HG02981 (cell line): ENCODE data around the gene PLIN4.
"Not testable (repeated sequence)": the region's sequence is repeated elsewhere in the genome, so short reads cannot be mapped to it uniquely, and the experiment has no call there.

Source experiments
- ATAC-seq: cut with Tn5 transposase; IDR thresholded peaks from one replicate; pipeline ENCODE4 v1.9.1; 2021; ENCODE audit warnings: mild to moderate bottlenecking, moderate library complexity; ENCODE audit not compliant: unreplicated experiment

The PLIN4 gene

DNA sequence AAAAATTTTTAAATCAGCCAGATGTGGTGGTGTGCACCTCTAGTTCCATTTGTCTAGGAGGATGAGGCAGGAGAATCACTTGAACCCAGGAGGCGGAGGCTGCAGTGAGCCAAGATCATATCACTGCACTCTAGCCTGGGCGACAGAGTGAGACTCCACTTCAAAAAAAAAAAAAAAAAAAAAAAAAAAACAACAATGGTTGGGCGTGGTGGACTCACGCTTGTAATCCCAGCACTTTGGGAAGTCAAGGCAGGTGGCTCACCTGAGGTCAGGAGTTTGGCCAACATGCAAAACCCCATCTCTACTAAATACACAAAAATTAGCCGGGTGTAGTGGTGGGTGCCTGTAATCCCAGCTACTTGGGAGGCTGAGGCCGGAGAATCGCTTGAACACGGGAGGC is 9.1 kb upstream of the PLIN4 start:
- not testable (repeated sequence) for ATAC-seq

- no peak for ATAC-seq
These were observed 7.3 kb upstream of the PLIN4 start for GRCh38 chr19:4525563-4526002.

GRCh38 chr19:4524808-4525562 is 6.7 kb upstream of the PLIN4 start:
- ATAC-seq = no peak

GRCh38 chr19:4523306-4524110 is 5.2 kb upstream of the PLIN4 start:
- no peak for ATAC-seq

GRCh38 chr19:4522291-4523002 is 4.2 kb upstream of the PLIN4 start:
- ATAC-seq = no peak

DNA sequence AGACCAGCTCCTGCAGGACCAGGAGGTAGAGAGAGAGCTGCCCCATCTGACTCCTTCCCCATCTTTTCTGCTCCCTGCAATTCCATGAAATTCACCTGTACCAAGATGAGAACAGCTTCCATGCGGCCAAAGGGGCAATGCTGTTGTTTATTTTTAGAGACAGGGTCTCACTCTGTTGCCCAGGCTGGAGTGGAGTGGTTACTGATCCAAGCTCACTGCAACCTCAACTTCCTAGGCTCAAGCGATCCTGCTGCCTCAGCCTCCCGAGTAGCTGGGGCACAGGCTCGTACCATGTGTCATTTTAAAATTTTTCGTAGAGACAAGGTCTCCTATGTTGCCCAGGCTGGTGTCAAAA is 3.6 kb upstream of the PLIN4 start:
- no peak for ATAC-seq

- ATAC-seq = no peak
These were observed 3.0 kb upstream of the PLIN4 start for GRCh38 chr19:4521170-4521887.

DNA sequence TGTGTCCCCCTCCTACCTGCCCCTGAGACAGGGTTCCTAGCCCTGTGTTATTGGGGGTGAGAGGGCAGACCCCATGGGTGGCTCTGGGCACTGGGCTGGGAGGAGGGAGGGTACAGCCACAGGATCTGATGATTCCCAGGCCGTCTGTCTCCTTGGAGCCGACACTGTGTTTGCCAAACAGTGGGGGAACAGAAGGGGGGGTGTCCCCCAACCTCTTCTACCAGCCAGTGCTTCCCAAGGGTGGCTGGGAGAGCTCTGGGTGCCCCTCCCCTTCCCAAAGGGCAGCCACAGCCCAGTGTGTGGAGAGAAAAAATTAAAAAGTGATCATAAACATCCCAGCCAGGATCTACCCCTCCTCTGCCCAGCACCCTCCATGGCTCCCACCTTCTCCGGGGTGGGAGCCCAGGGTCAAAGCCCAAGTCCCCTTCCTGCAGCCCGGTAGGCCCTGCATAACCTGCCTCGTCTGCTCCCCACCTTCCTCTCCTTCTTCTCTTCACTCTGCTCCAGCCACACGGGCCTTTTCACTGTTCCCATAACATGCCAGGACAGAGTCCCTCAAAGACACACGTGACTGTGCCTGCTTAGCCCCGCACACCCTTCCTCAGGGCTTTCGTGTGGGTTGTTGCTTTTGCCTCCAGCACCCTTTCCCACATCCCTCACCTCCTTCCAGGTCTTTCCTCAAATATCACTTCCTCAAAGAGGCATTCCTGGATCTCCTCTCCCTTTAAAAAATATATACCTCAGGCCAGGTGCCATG is 1.4 kb upstream of the PLIN4 start:
- ATAC-seq = no peak

DNA sequence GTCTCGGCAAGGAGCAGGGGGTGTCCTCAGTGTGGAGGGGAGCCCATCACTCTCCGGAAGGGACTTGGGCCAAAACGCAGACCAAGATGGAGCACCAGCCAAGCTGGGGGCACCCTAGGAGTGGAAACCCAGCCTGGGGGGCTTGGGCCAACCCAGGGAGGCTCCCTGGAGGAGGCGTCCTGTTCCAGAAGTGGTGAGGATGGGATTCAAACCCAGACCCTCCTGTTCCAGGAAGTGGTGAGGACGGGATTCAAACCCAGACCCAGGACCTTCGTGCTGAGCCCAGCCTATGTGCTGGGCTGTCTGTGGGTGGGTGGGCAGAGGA is 848 bp upstream of the PLIN4 start:
- no peak for ATAC-seq

GRCh38 chr19:4517451-4518057 is 732 bp downstream of the PLIN4 start:
- no peak for ATAC-seq

DNA sequence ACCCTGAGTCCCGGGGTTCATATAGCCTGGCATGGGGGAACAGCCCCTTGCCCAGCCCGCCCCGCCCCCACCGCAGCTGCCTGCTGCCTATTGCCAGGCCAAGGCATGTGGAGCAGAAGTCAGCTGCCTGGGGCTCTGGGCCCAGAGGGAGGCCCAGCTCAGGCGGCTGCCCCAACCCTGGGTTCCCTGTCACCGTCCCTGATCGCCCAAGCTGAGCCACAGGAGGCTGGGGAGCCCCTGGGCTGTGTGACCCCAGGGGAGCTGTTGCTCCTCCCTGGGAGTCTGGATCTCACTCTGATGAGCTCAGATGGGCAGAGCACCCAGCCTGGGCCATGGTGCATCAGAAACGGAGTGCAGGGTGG is 1.4 kb downstream of the PLIN4 start:
- ATAC-seq = no peak

- ATAC-seq = no peak
These were observed 1.9 kb downstream of the PLIN4 start for GRCh38 chr19:4516199-4516938.

- ATAC-seq = no peak
These were observed 2.6 kb downstream of the PLIN4 start for GRCh38 chr19:4515732-4516131.

- ATAC-seq = no peak
These were observed 5.0 kb downstream of the PLIN4 start for GRCh38 chr19:4513248-4513647.

DNA sequence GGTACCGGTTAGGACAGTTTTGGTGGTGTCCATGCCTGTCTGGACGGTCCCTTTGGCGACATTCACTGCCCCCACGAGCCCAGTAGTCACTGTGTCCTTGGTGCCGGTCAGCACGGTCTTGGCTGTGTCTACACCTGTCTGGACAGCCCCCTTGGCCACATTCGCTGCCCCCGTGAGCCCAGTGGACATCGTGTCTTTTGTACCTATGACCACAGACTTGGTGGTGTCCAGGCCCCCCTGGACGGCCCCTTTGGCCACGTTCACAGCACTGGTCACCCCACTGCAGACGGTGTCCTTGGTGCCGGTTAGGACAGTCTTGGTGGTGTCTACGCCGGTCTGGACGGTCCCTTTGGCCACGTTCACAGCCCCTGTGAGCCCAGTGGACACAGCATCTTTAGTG is 6.2 kb downstream of the PLIN4 start:
- no peak for ATAC-seq

DNA sequence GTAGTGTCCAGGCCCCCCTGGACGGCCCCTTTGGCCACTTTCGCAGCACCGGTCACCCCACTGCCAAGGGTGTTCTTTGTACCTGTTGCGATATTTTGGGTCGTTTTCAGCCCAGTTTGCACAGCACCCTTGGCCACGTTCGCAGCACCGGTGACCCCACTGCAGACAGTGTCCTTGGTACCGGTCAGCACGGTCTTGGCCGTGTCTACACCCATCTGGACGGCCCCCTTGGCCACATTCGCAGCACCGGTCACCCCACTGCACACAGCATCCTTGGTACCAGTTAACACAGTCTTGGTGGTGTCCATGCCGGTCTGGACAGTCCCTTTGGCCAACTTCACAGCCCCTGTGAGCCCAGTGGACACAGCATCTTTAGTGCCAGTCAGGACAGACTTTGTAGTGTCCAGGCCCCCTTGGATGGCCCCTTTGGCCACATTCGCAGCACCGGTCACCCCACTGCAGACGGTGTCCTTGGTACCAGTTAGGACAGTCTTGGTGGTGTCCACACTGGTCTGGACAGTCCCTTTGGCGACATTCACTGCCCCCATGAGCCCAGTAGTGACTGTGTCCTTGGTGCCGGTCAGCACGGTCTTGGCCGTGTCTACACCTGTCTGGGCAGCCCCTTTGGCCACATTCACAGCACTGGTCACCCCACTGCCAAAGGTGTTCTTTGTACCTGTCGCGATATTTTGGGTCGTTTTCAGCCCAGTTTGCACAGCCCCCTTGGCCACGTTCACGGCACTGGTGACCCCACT is 6.8 kb downstream of the PLIN4 start:
- no peak for ATAC-seq

GRCh38 chr19:4510435-4511255 is 7.6 kb downstream of the PLIN4 start:
- no peak for ATAC-seq

DNA sequence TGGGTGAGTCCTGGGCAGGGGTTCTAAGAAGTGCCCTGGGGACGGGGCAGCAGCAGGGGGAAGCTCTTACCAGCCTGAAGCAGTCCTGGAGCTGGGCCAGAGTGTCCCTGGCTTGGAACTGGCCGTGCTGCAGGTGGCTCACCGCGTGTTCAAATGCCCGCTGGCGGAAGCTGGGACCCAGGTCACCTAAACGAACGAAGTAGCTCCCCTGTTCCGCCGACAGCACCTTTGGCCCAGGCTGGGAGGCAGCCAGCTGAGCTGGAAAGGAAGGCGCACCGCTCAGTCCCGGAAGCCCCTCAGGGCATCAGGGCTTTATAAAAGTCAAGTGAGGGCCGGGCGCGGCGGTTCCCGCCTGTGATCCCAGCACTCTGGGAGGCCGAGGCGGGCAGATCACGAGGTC is 9.6 kb downstream of the PLIN4 start:
- ATAC-seq = no peak
